Astrocyte (in vitro differentiated cells and primary cell): ENCODE results near the gene CSNK1D. TPM values are rescaled to one million over a fixed set of nuclear protein-coding genes. Genes with fewer than 3 reads are reported as not detected.

Experiments used
- DNase-seq: peaks from one replicate; pipeline ENCODE4 v3.0.0-alpha.2; 2010; ENCODE audit warnings: low read depth
- FAIRE-seq: peaks from 2 replicates; lab custom pipeline; 2011; peaks lifted over from hg19 to GRCh38; lab: Jason Lieb, UNC
- H2AFZ ChIP-seq: 2 replicates; pipeline ENCODE4 v1.6.0; 2012; ENCODE audit warnings: low read depth, low read length, inconsistent platforms
- H3K27ac ChIP-seq: 2 replicates; pipeline ENCODE4 v1.5.1; 2011; ENCODE audit warnings: low read depth, low read length, inconsistent platforms
- H3K27me3 ChIP-seq: 2 replicates; pipeline ENCODE4 v1.6.0; 2011; ENCODE audit warnings: low read length, inconsistent platforms; ENCODE audit not compliant: insufficient read depth
- H3K36me3 ChIP-seq: 2 replicates; pipeline ENCODE4 v1.5.1; 2011; ENCODE audit warnings: low read length, inconsistent platforms; ENCODE audit not compliant: insufficient read depth
- H3K4me1 ChIP-seq: 2 replicates; pipeline ENCODE4 v1.5.1; 2011; ENCODE audit warnings: low read length, inconsistent platforms; ENCODE audit not compliant: insufficient read depth
- H3K4me2 ChIP-seq: 2 replicates; pipeline ENCODE4 v1.6.0; 2012; ENCODE audit warnings: low read length, inconsistent platforms
- H3K4me3 ChIP-seq: 2 replicates; pipeline ENCODE4 v1.5.1; 2011; ENCODE audit warnings: low read depth, mild to moderate bottlenecking, low read length, inconsistent platforms; ENCODE audit not compliant: insufficient read depth
- H3K79me2 ChIP-seq: 2 replicates; pipeline ENCODE4 v1.6.0; 2012; ENCODE audit warnings: mild to moderate bottlenecking, low read length, inconsistent platforms; ENCODE audit not compliant: insufficient read depth
- H3K9ac ChIP-seq: 2 replicates; pipeline ENCODE4 v1.6.0; 2012; ENCODE audit warnings: mild to moderate bottlenecking, low read length, inconsistent platforms
- H3K9me3 ChIP-seq: 2 replicates; pipeline ENCODE4 v1.5.1; 2012; ENCODE audit warnings: low read depth, mild to moderate bottlenecking, low read length, inconsistent platforms; ENCODE audit not compliant: insufficient read depth
- H4K20me1 ChIP-seq: 2 replicates; pipeline ENCODE4 v1.6.0; 2012; ENCODE audit warnings: low read length, inconsistent platforms; ENCODE audit not compliant: insufficient read depth
- H3K27ac Mint-ChIP-seq: one replicate; pipeline ENCODE4 v1.8.0; 2021; ENCODE audit warnings: mild to moderate bottlenecking, mixed read lengths; ENCODE audit not compliant: unreplicated experiment
- H3K27me3 Mint-ChIP-seq: one replicate; pipeline ENCODE4 v1.8.0; 2021; ENCODE audit warnings: low read depth, mixed read lengths; ENCODE audit not compliant: unreplicated experiment
- H3K36me3 Mint-ChIP-seq: one replicate; pipeline ENCODE4 v1.8.0; 2021; ENCODE audit warnings: low read depth, mixed read lengths; ENCODE audit not compliant: unreplicated experiment
- H3K4me1 Mint-ChIP-seq: one replicate; pipeline ENCODE4 v1.8.0; 2021; ENCODE audit warnings: low read depth, mixed read lengths; ENCODE audit not compliant: unreplicated experiment
- H3K4me3 Mint-ChIP-seq: one replicate; pipeline ENCODE4 v1.8.0; 2021; ENCODE audit warnings: mild to moderate bottlenecking, moderate library complexity, mixed read lengths; ENCODE audit not compliant: unreplicated experiment
- H3K9me3 Mint-ChIP-seq: one replicate; pipeline ENCODE4 v1.8.0; 2021; ENCODE audit warnings: mild to moderate bottlenecking, mixed read lengths; ENCODE audit not compliant: unreplicated experiment
- CTCF ChIP-seq: IDR thresholded peaks from 2 replicates; pipeline ENCODE4 v1.5.1; 2011; ENCODE audit warnings: low read depth, mild to moderate bottlenecking, inconsistent platforms, low read length, moderate library complexity; ENCODE audit not compliant: insufficient read depth
- EZH2 ChIP-seq: IDR thresholded peaks from 2 replicates; pipeline ENCODE4 v1.6.1; 2012; ENCODE audit warnings: mild to moderate bottlenecking, low read length, inconsistent platforms; ENCODE audit not compliant: insufficient read depth
- total RNA-seq: library from RNA; stranded (reverse); gene quantifications from 2 replicates; pipeline ENCODE4 v1.2.1, GENCODE V29; 2021

The CSNK1D gene
- total RNA-seq, 1 donor from 2014 or later: 153 TPM

GRCh38 chr17:82232322-82232820 is 41.1 kb downstream of the CSNK1D start:
- TF ChIP-seq EZH2: no peak
- TF ChIP-seq CTCF: no peak
- Mint-ChIP-seq H3K27ac (no peak overlapping the region), H3K36me3 (no peaks in the 10 kb centered on the region), H3K27me3 (no peaks in the 10 kb centered on the region), H3K9me3 (no peaks in the 10 kb centered on the region), H3K4me1 (peaks cover 4% of the 10 kb centered on the region), H3K4me3 (peak overlapping the region; percentile 70)
- H3K79me2 ChIP-seq: peaks cover 75% of the 10 kb centered on the region
- H3K9ac ChIP-seq: peak overlapping the region; percentile 55
- H2AFZ ChIP-seq: no peak overlapping the region
- H3K27ac ChIP-seq: no peak overlapping the region
- no peaks in the 10 kb centered on the region for H3K36me3 ChIP-seq
- H3K4me3 ChIP-seq: peak overlapping the region; percentile 68
- no peak for FAIRE-seq
- H4K20me1 ChIP-seq: peaks cover 63% of the 10 kb centered on the region
- no peak for DNase-seq
- H3K4me2 ChIP-seq: peak overlapping the region; percentile 88
- H3K27me3 ChIP-seq: no peaks in the 10 kb centered on the region
- H3K4me1 ChIP-seq: peaks cover 49% of the 10 kb centered on the region
- H3K9me3 ChIP-seq: no peaks in the 10 kb centered on the region

- no peaks in the 10 kb centered on the region for H3K36me3 ChIP-seq
- H3K27me3 ChIP-seq: no peaks in the 10 kb centered on the region
- peaks cover 47% of the 10 kb centered on the region for H3K4me1 ChIP-seq
- DNase-seq (no peak), FAIRE-seq (no peak)
- peaks cover 56% of the 10 kb centered on the region for H4K20me1 ChIP-seq
- no peak overlapping the region for H3K27ac ChIP-seq
- Mint-ChIP-seq H3K27ac (no peak overlapping the region), H3K36me3 (no peaks in the 10 kb centered on the region), H3K9me3 (no peaks in the 10 kb centered on the region), H3K4me1 (peaks cover 4% of the 10 kb centered on the region), H3K4me3 (peak overlapping the region; percentile 70), H3K27me3 (no peaks in the 10 kb centered on the region)
- H2AFZ ChIP-seq: no peak overlapping the region
- H3K9me3 ChIP-seq: no peaks in the 10 kb centered on the region
- no peak for TF ChIP-seq EZH2
- no peak for TF ChIP-seq CTCF
- H3K4me3 ChIP-seq: peak overlapping the region; percentile 68
- H3K79me2 ChIP-seq: peaks cover 70% of the 10 kb centered on the region
- H3K4me2 ChIP-seq: peak overlapping the region; percentile 88
- peak overlapping the region; percentile 55 for H3K9ac ChIP-seq
Observed at GRCh38 chr17:82231562-82232321, 41.8 kb downstream of the CSNK1D start.

GRCh38 chr17:82231312-82231561 is 42.3 kb downstream of the CSNK1D start:
- peaks cover 42% of the 10 kb centered on the region for H3K4me1 ChIP-seq
- no peak overlapping the region for H3K27ac ChIP-seq
- FAIRE-seq: no peak

More at GRCh38 chr17:82231312-82231561, 42.3 kb downstream of the CSNK1D start:
- peak overlapping the region; percentile 55 for H3K9ac ChIP-seq
- H4K20me1 ChIP-seq: peaks cover 51% of the 10 kb centered on the region
- peaks cover 4% of the 10 kb centered on the region for H3K4me1 Mint-ChIP-seq
- H3K4me3 Mint-ChIP-seq: no peak overlapping the region
- H3K9me3 Mint-ChIP-seq: no peaks in the 10 kb centered on the region
- no peaks in the 10 kb centered on the region for H3K27me3 Mint-ChIP-seq
- no peak overlapping the region for H3K27ac Mint-ChIP-seq
- no peaks in the 10 kb centered on the region for H3K36me3 Mint-ChIP-seq
- peak overlapping the region; percentile 88 for H3K4me2 ChIP-seq
- no peaks in the 10 kb centered on the region for H3K27me3 ChIP-seq
- no peaks in the 10 kb centered on the region for H3K36me3 ChIP-seq
- DNase-seq: no peak
- no peak overlapping the region for H2AFZ ChIP-seq
- H3K9me3 ChIP-seq: no peaks in the 10 kb centered on the region
- no peak for TF ChIP-seq EZH2
- TF ChIP-seq CTCF: no peak
- peak overlapping the region; percentile 68 for H3K4me3 ChIP-seq
- H3K79me2 ChIP-seq: peaks cover 67% of the 10 kb centered on the region
